Measurements from ENCODE around the gene SMIM13.

- no peak for TF ChIP-seq CTCF (IDR thresholded peaks at IDR 0.05; ENCODE audit: extremely low read depth in 1 of 2, insufficient read depth in 1 of 2, low read depth in 1 of 2, low read length in 2 of 2)
- no peak for TF ChIP-seq EZH2 (IDR thresholded peaks at IDR 0.05; ENCODE audit: borderline replicate concordance, low read depth, low read length, severe bottlenecking)
- TF ChIP-seq POLR2A (IDR thresholded peaks at IDR 0.05; ENCODE audit: low read depth, low read length): no peak
- TF ChIP-seq FOS (IDR thresholded peaks at IDR 0.05; ENCODE audit: borderline replicate concordance, insufficient read depth, low read length): no peak
- TF ChIP-seq POLR2AphosphoS5 (IDR thresholded peaks at IDR 0.05; ENCODE audit: insufficient read depth, low read depth, low read length): no peak
- no peak for TF ChIP-seq JUN (IDR thresholded peaks at IDR 0.05; ENCODE audit: borderline replicate concordance, insufficient read depth, insufficient read length, low read depth)
Measured at GRCh38 chr6:11146117-11146826, 52.6 kb downstream of the SMIM13 start.
